ENCODE measurements around the gene RELT. TPM values are rescaled to one million over a fixed set of nuclear protein-coding genes. Genes with fewer than 3 reads are reported as not detected.

The RELT gene
- total RNA-seq, 1 experiment from 2014 or later, result 13.8 TPM

GRCh38 chr11:73360743-73361369 is 15.3 kb upstream of the RELT start:
- BruUV-seq (replicated peaks), result no TSS peak
- intact Hi-C loops (cut with micrococcal nuclease), result no loop called here
- no peak overlapping the region for H3K4me3 ChIP-seq (replicated peaks in 1 of 2; ENCODE audit: low read depth in 1 of 2, low read length in 2 of 2)
- H3K9me3 ChIP-seq (ENCODE audit: control insufficient read depth in 1 of 2, insufficient read depth in 1 of 2, low read depth in 1 of 2, low read length in 2 of 2), result no peaks in the 10 kb centered on the region
- no peak for TF ChIP-seq ELF1 (IDR thresholded peaks at IDR 0.05; ENCODE audit: borderline replicate concordance, low read depth)
- TF ChIP-seq EZH2phosphoT487 (IDR thresholded peaks at IDR 0.05; ENCODE audit: borderline replicate concordance), result no peak
- TF ChIP-seq ZBTB33 (IDR thresholded peaks at IDR 0.05; ENCODE audit: extremely low read depth, insufficient replicate concordance, low read length), result no peak
- no peaks in the 10 kb centered on the region; a peak in 1 of 4 replicates for H3K36me3 ChIP-seq (ENCODE audit: control insufficient read depth in 1 of 2, insufficient read depth in 2 of 2, low read length in 2 of 2)
- no peaks in the 10 kb centered on the region for H4K20me1 ChIP-seq (ENCODE audit: insufficient read depth)
- POLR2A ChIA-PET, result no interaction called here
- no peaks in the 10 kb centered on the region for H3K9me2 ChIP-seq (ENCODE audit: insufficient read depth)
- no peak overlapping the region for H2AFZ ChIP-seq (ENCODE audit: low read depth, low read length, poor library complexity, severe bottlenecking)
- H3K27me3 ChIP-seq (ENCODE audit: insufficient read depth, low read length), result no peaks in the 10 kb centered on the region
- CTCF ChIA-PET, result interaction anchor here (0.8 to 3.3 kb wide), 9 partner anchors 9 to 54 kb away, joined by 3 to 40 read pairs (median 5); no protein-coding TSS in a partner anchor
- DNase-seq (ENCODE audit: low read depth, low spot score), result no peak
- no peak for ATAC-seq
- peaks cover 0 to 14% of the 10 kb centered on the region in 2 experiments; a peak in 1 of 4 replicates for H3K4me1 ChIP-seq (ENCODE audit: control insufficient read depth in 1 of 2, insufficient read depth in 2 of 2, low read length in 2 of 2)
- no peak overlapping the region for H3K9ac ChIP-seq (ENCODE audit: low read length)
- RAD21 ChIA-PET (ENCODE audit: low non-redundant PET in 1 of 2, low total read pairs in 2 of 2, uncharacterized antibody in 2 of 2, unreplicated experiment in 2 of 2), result interaction anchor here (1.1 to 1.3 kb wide), 2 partner anchors 33 to 54 kb away, joined by 3 to 5 read pairs; no protein-coding TSS in a partner anchor
- H3K79me2 ChIP-seq (ENCODE audit: insufficient read depth, low read length), result no peaks in the 10 kb centered on the region
- H3K27ac ChIP-seq (ENCODE audit: low read depth, low read length), result no peak overlapping the region
- no peak overlapping the region for H3K4me2 ChIP-seq (ENCODE audit: low read length)
